Liver (tissue), 9 donors: ENCODE data around the gene CYP4F22. TPM values are rescaled to one million over a fixed set of nuclear protein-coding genes. Genes with fewer than 3 reads are reported as not detected.

Experiments
- DNase-seq: peaks from one replicate; pipeline ENCODE4 v3.0.0-alpha.2; 2017; ENCODE audit warnings: low spot score
- H3K27ac ChIP-seq, 2 donors: one replicate each; pipeline ENCODE4 v1.7.0; 2013; ENCODE audit warnings: inconsistent platforms in 2 of 2, low read length in 2 of 2, control low read depth in 1 of 2, low read depth in 1 of 2, mild to moderate bottlenecking in 1 of 2
- H3K27me3 ChIP-seq, 4 donors: one replicate each; pipeline versions ENCODE4 v1.6.1 to v1.7.0; 2013; ENCODE audit warnings: low read length in 3 of 4, inconsistent platforms in 1 of 4, mild to moderate bottlenecking in 1 of 4, moderate library complexity in 1 of 4; ENCODE audit not compliant: control insufficient read depth in 4 of 4, insufficient read depth in 4 of 4
- H3K36me3 ChIP-seq, 4 donors: one replicate each; pipeline versions ENCODE4 v1.6.1 to v1.7.0; 2013; ENCODE audit warnings: low read length in 3 of 4, mild to moderate bottlenecking in 3 of 4, low read depth in 1 of 4, moderate library complexity in 1 of 4; ENCODE audit not compliant: control insufficient read depth in 4 of 4, insufficient read depth in 3 of 4
- H3K4me1 ChIP-seq, 4 donors: one replicate each; pipeline versions ENCODE4 v1.6.1 to v1.7.0; 2013; ENCODE audit warnings: low read length in 3 of 4, mild to moderate bottlenecking in 3 of 4, moderate library complexity in 1 of 4; ENCODE audit not compliant: control insufficient read depth in 4 of 4, insufficient read depth in 4 of 4
- H3K4me3 ChIP-seq, 3 donors: one replicate each; pipeline versions ENCODE4 v1.6.1 to v1.7.0; 2013; ENCODE audit warnings: low read length in 3 of 3, control low read depth in 1 of 3, low read depth in 1 of 3, mild to moderate bottlenecking in 1 of 3
- H3K9ac ChIP-seq, 2 donors: one replicate each; pipeline ENCODE4 v1.7.0; 2013; ENCODE audit warnings: low read length in 2 of 2, mild to moderate bottlenecking in 2 of 2, moderate library complexity in 2 of 2, control low read depth in 1 of 2, low read depth in 1 of 2
- H3K9me3 ChIP-seq, 4 donors: one replicate each; pipeline versions ENCODE4 v1.6.1 to v1.7.0; 2013; ENCODE audit warnings: low read length in 3 of 4; ENCODE audit not compliant: control insufficient read depth in 4 of 4
- ATF3 ChIP-seq: IDR thresholded peaks from 2 replicates; pipeline ENCODE4 v1.6.1; 2016; ENCODE audit warnings: antibody characterized with exemption
- CTCF ChIP-seq: fragments of 150-350 bp; IDR thresholded peaks from 2 replicates; pipeline ENCODE4 v1.5.1; 2017; ENCODE audit warnings: improper control_type of control experiment, low read depth, low read length; ENCODE audit not compliant: missing input control
- EGR1 ChIP-seq, 2 donors: IDR thresholded peaks; 2 replicates each; pipeline ENCODE4 v1.6.1; 2016 to 2018; ENCODE audit warnings: antibody characterized with exemption in 2 of 2, low read depth in 2 of 2
- FOXA1 ChIP-seq: IDR thresholded peaks from 2 replicates; pipeline ENCODE4 v1.6.1; 2016; ENCODE audit warnings: antibody characterized with exemption
- FOXA2 ChIP-seq: IDR thresholded peaks from 2 replicates; pipeline ENCODE4 v1.6.1; 2016; ENCODE audit warnings: antibody characterized with exemption
- GABPA ChIP-seq, 2 donors: IDR thresholded peaks in 1 of 2; conservative IDR thresholded peaks in 1 of 2; 2 replicates each; pipeline ENCODE4 v1.6.1; 2016; ENCODE audit warnings: antibody characterized with exemption in 2 of 2, mild to moderate bottlenecking in 1 of 2, moderate library complexity in 1 of 2
- HNF4A ChIP-seq, 2 donors: conservative IDR thresholded peaks; 2 replicates each; pipeline ENCODE4 v1.6.1; 2016; ENCODE audit warnings: antibody characterized with exemption in 2 of 2, mild to moderate bottlenecking in 2 of 2
- HNF4G ChIP-seq: IDR thresholded peaks from 2 replicates; pipeline ENCODE4 v1.6.1; 2016; ENCODE audit warnings: antibody characterized with exemption
- JUND ChIP-seq, 2 donors: IDR thresholded peaks; 2 replicates each; pipeline ENCODE4 v1.6.1; 2016; ENCODE audit warnings: antibody characterized with exemption in 2 of 2
- MAX ChIP-seq: IDR thresholded peaks from 2 replicates; pipeline ENCODE4 v1.6.1; 2016; ENCODE audit warnings: antibody characterized with exemption
- NR2F2 ChIP-seq: IDR thresholded peaks from 2 replicates; pipeline ENCODE4 v1.6.1; 2016; ENCODE audit warnings: antibody characterized with exemption
- RAD21 ChIP-seq, 2 donors: IDR thresholded peaks; 2 replicates each; pipeline ENCODE4 v1.6.1; 2016; ENCODE audit warnings: antibody characterized with exemption in 2 of 2, mild to moderate bottlenecking in 2 of 2
- RXRA ChIP-seq, 2 donors: IDR thresholded peaks; 2 replicates each; pipeline ENCODE4 v1.6.1; 2017 to 2018; ENCODE audit warnings: antibody characterized with exemption in 2 of 2, mild to moderate bottlenecking in 1 of 2
- SP1 ChIP-seq: IDR thresholded peaks from 2 replicates; pipeline ENCODE4 v1.6.1; 2018; ENCODE audit warnings: antibody characterized with exemption, mild to moderate bottlenecking
- TAF1 ChIP-seq: conservative IDR thresholded peaks from 2 replicates; pipeline ENCODE4 v1.6.1; 2016; ENCODE audit warnings: antibody characterized with exemption, mild to moderate bottlenecking
- YY1 ChIP-seq: IDR thresholded peaks from 2 replicates; pipeline ENCODE4 v1.6.1; 2016; ENCODE audit warnings: antibody characterized with exemption, mild to moderate bottlenecking
- ZBTB33 ChIP-seq: IDR thresholded peaks from 2 replicates; pipeline ENCODE4 v1.6.1; 2016; ENCODE audit warnings: antibody characterized with exemption
- WGBS: extraction: QIAGEN DNeasy Blood & Tissue Kit; methylation state at CpG from one replicate; pipeline ENCODE4 v1.1.7; 2013; 5-methylcytosine and 5-hydroxymethylcytosine counted together
- polyA plus RNA-seq, 2 donors: library from polyadenylated mRNA; stranded (reverse) in 1 of 2; unstranded in 1 of 2; fragments of 200-250 nt in 1 of 2; fragments of >200 nt in 1 of 2; fragmentation: Nextera tagmentation in 1 of 2; extraction: Ambion mirVana in 1 of 2; gene quantifications; one replicate each; pipeline versions ENCODE4 v1.2.1 to v1.2.3, GENCODE V29; 2013 to 2015
- total RNA-seq, 2 donors: library from RNA; depleted of rRNA; stranded (reverse); fragments of >200 nt; gene quantifications; one replicate each; pipeline ENCODE4 v1.2.3, GENCODE V29; 2014
- donor health status: healthy.
- donor health status: healthy.
- donor health status: healthy.
- donor health status: healthy.
- donor health status: healthy.

Gene CYP4F22
- total and polyA plus RNA-seq, 4 donors = 0.42 to 3.9 (median 1.9) TPM

GRCh38 chr19:15468675-15469512 lies 39.4 kb upstream of the CYP4F22 start (continued):
- TF ChIP-seq ZBTB33 (peak; percentile 27), TAF1 (no peak), SP1 (peak; percentile 79), CTCF (no peak), RXRA (IDR thresholded peaks at IDR 0.05) (peak; percentile 97 to 98), RAD21 (IDR thresholded peaks at IDR 0.05) (peak in 1 of 2 donors; percentile 51), YY1 (peak; percentile 48), NR2F2 (peak; percentile 95)

GRCh38 chr19:15469513-15470297 lies 38.6 kb upstream of the CYP4F22 start:
- Histone ChIP-seq H3K36me3 (peaks cover 0 to 6% (median under 1%) of the 10 kb centered on the region in 4 donors), H3K27me3 (no peaks in the 10 kb centered on the region), H3K27ac (peak overlapping the region in 1 of 2 donors; percentile 61), H3K4me3 (peak overlapping the region in 1 of 3 donors; percentile 20), H3K4me1 (peaks cover 14 to 25% (median 23%) of the 10 kb centered on the region in 4 donors), H3K9me3 (no peaks in the 10 kb centered on the region), H3K9ac (no peak overlapping the region)
- DNase-seq = no peak
- 47% methylated on average over 65 of the region's 65 CpGs for WGBS
- no peak for TF ChIP-seq EGR1 (IDR thresholded peaks at IDR 0.05; ENCODE audit: low read depth in 2 of 2)
- TF ChIP-seq RXRA (IDR thresholded peaks at IDR 0.05) = no peak
- TF ChIP-seq TAF1 = no peak
- TF ChIP-seq JUND (IDR thresholded peaks at IDR 0.05) = no peak

- no peaks in the 10 kb centered on the region for H3K27me3 ChIP-seq
- H3K36me3 ChIP-seq = peaks cover 0 to 6% (median 3%) of the 10 kb centered on the region in 4 donors
- WGBS = 75% methylated on average over 31 of the region's 31 CpGs
- no peak overlapping the region for H3K9ac ChIP-seq
- no peaks in the 10 kb centered on the region for H3K9me3 ChIP-seq
- no peak for DNase-seq
- H3K4me3 ChIP-seq = no peak overlapping the region
- peaks cover 12 to 38% (median 33%) of the 10 kb centered on the region in 4 donors for H3K4me1 ChIP-seq
- no peak overlapping the region for H3K27ac ChIP-seq
- TF ChIP-seq ATF3 (no peak), EGR1 (IDR thresholded peaks at IDR 0.05; ENCODE audit: low read depth in 2 of 2) (no peak), YY1 (no peak), HNF4A (conservative IDR thresholded peaks at IDR 0.05) (no peak), ZBTB33 (no peak), GABPA (IDR thresholded peaks at IDR 0.05 in 1 of 2, conservative IDR thresholded peaks at IDR 0.05 in 1 of 2) (no peak), SP1 (no peak), HNF4G (no peak), FOXA1 (no peak), RAD21 (IDR thresholded peaks at IDR 0.05) (no peak), FOXA2 (no peak), CTCF (no peak), MAX (no peak), JUND (IDR thresholded peaks at IDR 0.05) (no peak), NR2F2 (no peak)
Observed at GRCh38 chr19:15471639-15472101, 36.7 kb upstream of the CYP4F22 start.
